Karpas-422 (cell line): ENCODE results near the gene CUL9. TPM values are rescaled to one million over a fixed set of nuclear protein-coding genes. Genes with fewer than 3 reads are reported as not detected.

Source experiments
- DNase-seq: peaks from one replicate; pipeline ENCODE4 v3.0.0-alpha.2; 2015
- H2AFZ ChIP-seq: fragments of 200-600 bp; sonication (generic); 2 replicates; pipeline ENCODE4 v1.6.1; 2014; ENCODE audit warnings: antibody characterized with exemption, low read length, mixed read lengths
- H3K27ac ChIP-seq: fragments of 200-600 bp; sonication (generic); 2 replicates; pipeline ENCODE4 v1.5.1; 2014; ENCODE audit warnings: mild to moderate bottlenecking, low read length, moderate library complexity
- H3K27me3 ChIP-seq: fragments of 200-600 bp; sonication (generic); 2 replicates; pipeline ENCODE4 v1.6.1; 2014; ENCODE audit warnings: low read length, mixed read lengths
- H3K36me3 ChIP-seq: fragments of 200-600 bp; sonication (generic); 2 replicates; pipeline ENCODE4 v1.6.1; 2014; ENCODE audit warnings: low read length, mixed read lengths; ENCODE audit not compliant: insufficient read depth
- H3K4me1 ChIP-seq: fragments of 200-600 bp; sonication (generic); 2 replicates; pipeline ENCODE4 v1.6.1; 2014; ENCODE audit warnings: mild to moderate bottlenecking, low read length, mixed read lengths
- H3K4me2 ChIP-seq: fragments of 200-600 bp; sonication (generic); 2 replicates; pipeline ENCODE4 v1.6.1; 2014; ENCODE audit warnings: low read length, low read depth, mild to moderate bottlenecking; ENCODE audit not compliant: poor library complexity, severe bottlenecking
- H3K4me3 ChIP-seq: fragments of 200-600 bp; sonication (generic); 2 replicates; pipeline ENCODE4 v1.5.1; 2014; ENCODE audit warnings: mild to moderate bottlenecking, antibody characterized with exemption, low read length, mixed read lengths
- H3K79me2 ChIP-seq: fragments of 200-600 bp; sonication (generic); 2 replicates; pipeline ENCODE4 v1.6.1; 2014; ENCODE audit warnings: mild to moderate bottlenecking, low read length, mixed read lengths
- H3K9ac ChIP-seq: fragments of 200-600 bp; sonication (generic); 2 replicates; pipeline ENCODE4 v1.6.0; 2014; ENCODE audit warnings: low read length
- H3K9me2 ChIP-seq: fragments of 200-600 bp; sonication (generic), shearing (Covaris generic); replicated peaks from 2 replicates; pipeline ENCODE4 v1.6.0; 2014; ENCODE audit warnings: mild to moderate bottlenecking, low read length, moderate library complexity; ENCODE audit not compliant: insufficient read depth
- H3K9me3 ChIP-seq: fragments of 300-700, 200-600 bp; sonication (generic); 2 replicates; pipeline ENCODE4 v1.6.1; 2014; ENCODE audit warnings: low read length, mixed read lengths
- H4K20me1 ChIP-seq: fragments of 200-600 bp; sonication (generic); 2 replicates; pipeline ENCODE4 v1.6.1; 2014; ENCODE audit warnings: mild to moderate bottlenecking, antibody characterized with exemption, low read length, low read depth; ENCODE audit not compliant: insufficient read depth
- total RNA-seq: library from RNA; depleted of rRNA; stranded (reverse); fragments of >200 nt; shearing (Covaris generic); gene quantifications from 2 replicates; pipeline ENCODE4 v1.2.3, GENCODE V29; 2014; ENCODE audit warnings: low replicate concordance

Gene CUL9
- total RNA-seq, 1 experiment from 2014 or later = 34.9 TPM

GRCh38 chr6:43186019-43186418 is 4.0 kb downstream of the CUL9 start:
- no peaks in the 10 kb centered on the region for H4K20me1 ChIP-seq
- H3K4me1 ChIP-seq = peaks cover 19% of the 10 kb centered on the region
- no peak overlapping the region for H3K4me3 ChIP-seq

DNA sequence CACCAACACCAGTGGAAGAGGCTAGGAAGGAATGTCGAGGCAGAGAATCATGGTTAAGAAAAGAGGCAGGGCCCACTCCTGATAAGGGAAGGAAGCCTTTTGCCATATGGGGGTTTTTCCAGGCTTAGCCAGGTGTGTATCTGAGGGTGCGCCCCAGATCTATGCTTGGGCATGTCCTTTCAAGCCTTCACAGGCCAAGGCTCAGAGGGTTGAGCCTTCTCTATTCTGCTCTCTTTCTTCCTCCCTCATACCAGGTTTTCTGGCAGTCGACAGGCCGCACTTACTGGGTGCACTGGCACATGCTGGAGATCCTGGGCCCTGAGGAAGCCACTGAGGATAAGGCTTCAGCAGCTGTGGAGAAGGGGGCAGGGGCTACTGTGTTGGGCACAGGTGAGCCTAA is 4.7 kb downstream of the CUL9 start:
- H3K27ac ChIP-seq = no peak overlapping the region
- H3K36me3 ChIP-seq = peaks cover 8% of the 10 kb centered on the region
- peaks cover 35% of the 10 kb centered on the region for H3K79me2 ChIP-seq
- no peaks in the 10 kb centered on the region for H4K20me1 ChIP-seq
- H3K27me3 ChIP-seq = no peaks in the 10 kb centered on the region
- H3K9me2 ChIP-seq = no peaks in the 10 kb centered on the region
- H3K4me2 ChIP-seq = no peak overlapping the region
- no peaks in the 10 kb centered on the region for H3K9me3 ChIP-seq
- no peak overlapping the region for H2AFZ ChIP-seq
- H3K4me3 ChIP-seq = no peak overlapping the region
- DNase-seq = no peak
- H3K4me1 ChIP-seq = peaks cover 12% of the 10 kb centered on the region
- no peak overlapping the region for H3K9ac ChIP-seq

More at GRCh38 chr6:43186019-43186418, 4.0 kb downstream of the CUL9 start:
- no peak for DNase-seq
- Histone ChIP-seq H3K27ac (no peak overlapping the region), H3K9me2 (no peaks in the 10 kb centered on the region), H3K27me3 (no peaks in the 10 kb centered on the region), H3K79me2 (peaks cover 35% of the 10 kb centered on the region), H2AFZ (no peak overlapping the region), H3K9me3 (no peaks in the 10 kb centered on the region), H3K9ac (no peak overlapping the region), H3K36me3 (peaks cover 8% of the 10 kb centered on the region), H3K4me2 (no peak overlapping the region)

- no peak overlapping the region for H3K27ac ChIP-seq
- no peaks in the 10 kb centered on the region for H3K27me3 ChIP-seq
- no peak overlapping the region for H2AFZ ChIP-seq
- no peak overlapping the region for H3K4me3 ChIP-seq
- peaks cover 26% of the 10 kb centered on the region for H3K79me2 ChIP-seq
- H3K4me1 ChIP-seq = peaks cover 8% of the 10 kb centered on the region
- H3K9ac ChIP-seq = no peak overlapping the region
- no peak overlapping the region for H3K4me2 ChIP-seq
- no peaks in the 10 kb centered on the region for H3K9me3 ChIP-seq
- H3K36me3 ChIP-seq = peaks cover 8% of the 10 kb centered on the region
- no peaks in the 10 kb centered on the region for H3K9me2 ChIP-seq
- H4K20me1 ChIP-seq = no peaks in the 10 kb centered on the region
- no peak for DNase-seq
Observed at GRCh38 chr6:43187821-43188220, 5.8 kb downstream of the CUL9 start.

- H3K36me3 ChIP-seq = peaks cover 10% of the 10 kb centered on the region
- H3K27me3 ChIP-seq = no peaks in the 10 kb centered on the region
- H2AFZ ChIP-seq = no peak overlapping the region
- no peaks in the 10 kb centered on the region for H3K9me3 ChIP-seq
- H3K9me2 ChIP-seq = no peaks in the 10 kb centered on the region
- H3K4me1 ChIP-seq = peaks cover 2% of the 10 kb centered on the region
- no peak overlapping the region for H3K27ac ChIP-seq
- no peak overlapping the region for H3K9ac ChIP-seq
- no peak for DNase-seq
- no peak overlapping the region for H3K4me3 ChIP-seq
- peaks cover 20% of the 10 kb centered on the region for H3K79me2 ChIP-seq
- no peaks in the 10 kb centered on the region for H4K20me1 ChIP-seq
- no peak overlapping the region for H3K4me2 ChIP-seq
Observed at GRCh38 chr6:43188426-43188825, 6.4 kb downstream of the CUL9 start.

DNA sequence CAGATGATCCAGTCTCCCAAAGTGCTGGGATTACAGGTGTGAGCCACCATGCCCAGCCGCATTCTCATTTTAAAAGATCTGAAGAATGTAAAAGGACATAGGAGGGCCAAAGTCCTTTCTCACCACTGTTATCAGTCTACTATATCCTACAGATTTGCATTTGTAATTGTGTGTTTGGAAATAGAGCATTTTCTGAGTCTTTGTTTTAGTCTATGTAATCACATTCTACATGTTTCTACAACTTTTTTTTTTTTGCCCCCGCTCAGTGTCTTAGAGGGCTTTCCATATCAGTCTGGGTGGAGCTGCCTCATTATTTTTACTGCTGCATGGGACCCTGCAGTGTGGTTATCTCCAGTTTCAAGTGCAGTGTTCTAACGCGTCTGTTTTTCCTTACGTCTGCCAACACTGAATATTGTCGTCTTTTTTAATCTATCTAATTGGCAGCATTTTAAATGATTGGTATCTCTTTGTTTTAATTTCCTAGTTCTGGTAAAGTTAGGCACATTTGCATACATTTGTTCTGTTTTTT is 7.8 kb downstream of the CUL9 start:
- Histone ChIP-seq H3K27ac (no peak overlapping the region), H3K36me3 (peaks cover 11% of the 10 kb centered on the region; the same call in 1 of the 2 replicates), H3K27me3 (no peaks in the 10 kb centered on the region), H2AFZ (no peak overlapping the region), H4K20me1 (no peaks in the 10 kb centered on the region), H3K4me1 (no peaks in the 10 kb centered on the region), H3K79me2 (peaks cover 8% of the 10 kb centered on the region; the same call in 1 of the 2 replicates), H3K4me3 (no peak overlapping the region), H3K4me2 (no peak overlapping the region), H3K9ac (no peak overlapping the region), H3K9me2 (no peaks in the 10 kb centered on the region), H3K9me3 (no peaks in the 10 kb centered on the region)
- no peak for DNase-seq

GRCh38 chr6:43192911-43193310 is 10.9 kb downstream of the CUL9 start:
- peaks cover 21% of the 10 kb centered on the region for H3K36me3 ChIP-seq

GRCh38 chr6:43193929-43194328 is 11.9 kb downstream of the CUL9 start:
- H3K27ac ChIP-seq = no peak overlapping the region
- H3K4me1 ChIP-seq = no peaks in the 10 kb centered on the region
- H3K4me3 ChIP-seq = no peak overlapping the region
- no peak overlapping the region for H3K4me2 ChIP-seq
- no peak for DNase-seq
- no peaks in the 10 kb centered on the region for H3K9me3 ChIP-seq
- peaks cover 8% of the 10 kb centered on the region; the same call in 1 of the 2 replicates for H3K79me2 ChIP-seq
- no peak overlapping the region for H3K9ac ChIP-seq
- peaks cover 20% of the 10 kb centered on the region for H3K36me3 ChIP-seq
- H2AFZ ChIP-seq = no peak overlapping the region
- no peaks in the 10 kb centered on the region for H4K20me1 ChIP-seq
- no peaks in the 10 kb centered on the region for H3K9me2 ChIP-seq
- no peaks in the 10 kb centered on the region for H3K27me3 ChIP-seq

More at GRCh38 chr6:43192911-43193310, 10.9 kb downstream of the CUL9 start:
- no peaks in the 10 kb centered on the region for H4K20me1 ChIP-seq
- peaks cover 8% of the 10 kb centered on the region; the same call in 1 of the 2 replicates for H3K79me2 ChIP-seq
- H3K4me1 ChIP-seq = no peaks in the 10 kb centered on the region
- no peak overlapping the region for H3K4me3 ChIP-seq
- no peaks in the 10 kb centered on the region for H3K9me2 ChIP-seq
- H3K27me3 ChIP-seq = no peaks in the 10 kb centered on the region
- DNase-seq = no peak
- H3K4me2 ChIP-seq = no peak overlapping the region
- no peak overlapping the region for H3K27ac ChIP-seq
- no peak overlapping the region for H3K9ac ChIP-seq
- no peaks in the 10 kb centered on the region for H3K9me3 ChIP-seq
- no peak overlapping the region for H2AFZ ChIP-seq

DNA sequence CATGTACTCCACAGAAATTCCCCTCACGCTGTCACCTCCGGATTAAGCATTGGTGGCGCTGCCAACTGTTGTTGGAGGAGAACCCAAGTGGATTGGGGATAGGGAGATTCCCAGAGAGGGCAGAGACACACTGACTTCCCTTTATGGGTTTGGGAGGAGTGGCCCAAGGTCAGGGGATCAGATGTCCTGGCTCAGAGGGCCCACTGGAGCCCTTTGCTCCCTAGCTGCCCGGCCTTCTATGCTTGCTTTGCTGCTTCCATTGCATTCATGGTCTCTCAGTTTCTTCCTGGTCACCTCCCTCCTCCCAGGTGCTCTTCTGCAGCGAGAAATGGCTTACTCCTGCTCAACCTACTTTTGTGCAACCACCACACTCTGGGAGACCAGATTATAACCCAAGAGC is 14.3 kb downstream of the CUL9 start:
- no peak overlapping the region for H3K4me2 ChIP-seq
- no peak for DNase-seq
- H2AFZ ChIP-seq = no peak overlapping the region
- no peaks in the 10 kb centered on the region for H3K9me2 ChIP-seq
- H3K4me1 ChIP-seq = no peaks in the 10 kb centered on the region
- H4K20me1 ChIP-seq = no peaks in the 10 kb centered on the region
- no peak overlapping the region for H3K9ac ChIP-seq
- H3K79me2 ChIP-seq = no peaks in the 10 kb centered on the region
- no peak overlapping the region for H3K4me3 ChIP-seq
- no peaks in the 10 kb centered on the region for H3K27me3 ChIP-seq
- no peaks in the 10 kb centered on the region for H3K9me3 ChIP-seq
- peaks cover 17% of the 10 kb centered on the region; the same call in 1 of the 2 replicates for H3K36me3 ChIP-seq
- H3K27ac ChIP-seq = no peak overlapping the region
